Rectal smooth muscle tissue (tissue), 1 donor: ENCODE data around the gene BRIX1.
"Not testable (repeated sequence)": the region's sequence is repeated elsewhere in the genome, so short reads cannot be mapped to it uniquely, and the experiment has no call there.

ENCODE experiments used
- H3K27ac ChIP-seq: one replicate; pipeline ENCODE4 v1.7.0; 2013; ENCODE audit warnings: low read depth, low read length, inconsistent platforms
- H3K27me3 ChIP-seq: one replicate; pipeline ENCODE4 v1.7.0; 2013; ENCODE audit warnings: low read length; ENCODE audit not compliant: control insufficient read depth, insufficient read depth
- H3K36me3 ChIP-seq: one replicate; pipeline ENCODE4 v1.7.0; 2013; ENCODE audit warnings: low read length; ENCODE audit not compliant: control insufficient read depth, insufficient read depth
- H3K4me1 ChIP-seq: one replicate; pipeline ENCODE4 v1.7.0; 2013; ENCODE audit warnings: low read length; ENCODE audit not compliant: control insufficient read depth, insufficient read depth
- H3K4me3 ChIP-seq: one replicate; pipeline ENCODE4 v1.7.0; 2013; ENCODE audit warnings: low read length
- H3K9ac ChIP-seq: one replicate; pipeline ENCODE4 v1.7.0; 2013; ENCODE audit warnings: low read length

BRIX1 gene

GRCh38 chr5:34919077-34919476, 3.6 kb downstream of the BRIX1 start:
- H3K27me3 ChIP-seq, result no peaks in the 10 kb centered on the region
- H3K36me3 ChIP-seq, result peaks cover 6% of the 10 kb centered on the region
- peaks cover 10% of the 10 kb centered on the region for H3K4me1 ChIP-seq
- H3K4me3 ChIP-seq, result no peak overlapping the region
- H3K9ac ChIP-seq, result no peak overlapping the region
- H3K27ac ChIP-seq, result no peak overlapping the region

- not testable (repeated sequence) for H3K36me3 ChIP-seq, H3K27ac ChIP-seq, H3K9ac ChIP-seq, H3K27me3 ChIP-seq, H3K4me1 ChIP-seq, H3K4me3 ChIP-seq
Observed at GRCh38 chr5:34923256-34923655, 7.7 kb downstream of the BRIX1 start.

- Histone ChIP-seq H3K9ac (no peak overlapping the region), H3K27me3 (no peaks in the 10 kb centered on the region), H3K4me1 (no peaks in the 10 kb centered on the region), H3K36me3 (peaks cover 6% of the 10 kb centered on the region), H3K4me3 (no peak overlapping the region), H3K27ac (no peak overlapping the region)
Observed at GRCh38 chr5:34923694-34924461, 8.4 kb downstream of the BRIX1 start.

GRCh38 chr5:34924462-34924765, 8.9 kb downstream of the BRIX1 start:
- Histone ChIP-seq H3K9ac (no peak overlapping the region), H3K4me1 (no peaks in the 10 kb centered on the region), H3K27ac (no peak overlapping the region), H3K36me3 (peaks cover 6% of the 10 kb centered on the region), H3K4me3 (no peak overlapping the region), H3K27me3 (no peaks in the 10 kb centered on the region)

GRCh38 chr5:34926318-34926888, 10.9 kb downstream of the BRIX1 start:
- Histone ChIP-seq H3K36me3 (peaks cover 3% of the 10 kb centered on the region), H3K4me1 (peaks cover 7% of the 10 kb centered on the region), H3K27me3 (no peaks in the 10 kb centered on the region), H3K4me3 (no peak overlapping the region), H3K9ac (no peak overlapping the region), H3K27ac (no peak overlapping the region)

GRCh38 chr5:34927785-34928184, 12.3 kb downstream of the BRIX1 start:
- Histone ChIP-seq H3K4me3 (no peak overlapping the region), H3K4me1 (peaks cover 7% of the 10 kb centered on the region), H3K27me3 (no peaks in the 10 kb centered on the region), H3K27ac (no peak overlapping the region), H3K36me3 (peaks cover 3% of the 10 kb centered on the region), H3K9ac (no peak overlapping the region)

GRCh38 chr5:34928267-34928666, 12.8 kb downstream of the BRIX1 start:
- H3K4me1 ChIP-seq, result peaks cover 7% of the 10 kb centered on the region
- H3K4me3 ChIP-seq, result no peak overlapping the region
- no peak overlapping the region for H3K27ac ChIP-seq

GRCh38 chr5:34929134-34929719, 13.7 kb downstream of the BRIX1 start, which contains the start of gene DNAJC21:
TSS of gene DNAJC21 (plus strand) at chr5:34929559. CDS start at chr5:34929820, 261 bp downstream.
- Histone ChIP-seq H3K27me3 (no peaks in the 10 kb centered on the region), H3K36me3 (no peaks in the 10 kb centered on the region), H3K27ac (peak within 1 kb of the TSS; percentile 89), H3K9ac (peak within 1 kb of the TSS; percentile 90), H3K4me1 (peaks cover 7% of the 10 kb centered on the region), H3K4me3 (peak within 1 kb of the TSS; percentile 77)

More at GRCh38 chr5:34928267-34928666, 12.8 kb downstream of the BRIX1 start:
- no peaks in the 10 kb centered on the region for H3K27me3 ChIP-seq
- H3K9ac ChIP-seq, result no peak overlapping the region
- H3K36me3 ChIP-seq, result peaks cover 2% of the 10 kb centered on the region

GRCh38 chr5:34929720-34930461, 14.4 kb downstream of the BRIX1 start:
- Histone ChIP-seq H3K4me3 (peak overlapping the region; percentile 77), H3K9ac (peak overlapping the region; percentile 90), H3K36me3 (no peaks in the 10 kb centered on the region), H3K27me3 (no peaks in the 10 kb centered on the region), H3K4me1 (peaks cover 7% of the 10 kb centered on the region), H3K27ac (peak overlapping the region; percentile 89)

GRCh38 chr5:34930462-34930844, 14.9 kb downstream of the BRIX1 start:
- no peaks in the 10 kb centered on the region for H3K36me3 ChIP-seq
- peak overlapping the region; percentile 77 for H3K4me3 ChIP-seq
- peaks cover 7% of the 10 kb centered on the region for H3K4me1 ChIP-seq
- no peak overlapping the region for H3K9ac ChIP-seq
- H3K27ac ChIP-seq, result peak overlapping the region; percentile 89
- no peaks in the 10 kb centered on the region for H3K27me3 ChIP-seq

GRCh38 chr5:34930870-34931269, 15.4 kb downstream of the BRIX1 start:
- peaks cover 7% of the 10 kb centered on the region for H3K4me1 ChIP-seq
- H3K36me3 ChIP-seq, result no peaks in the 10 kb centered on the region
- H3K9ac ChIP-seq, result no peak overlapping the region
- peak overlapping the region; percentile 89 for H3K27ac ChIP-seq
- H3K4me3 ChIP-seq, result peak overlapping the region; percentile 77
- no peaks in the 10 kb centered on the region for H3K27me3 ChIP-seq

GRCh38 chr5:34932947-34933346, 17.4 kb downstream of the BRIX1 start:
- Histone ChIP-seq H3K36me3 (peaks cover 9% of the 10 kb centered on the region), H3K27me3 (no peaks in the 10 kb centered on the region), H3K4me1 (peaks cover 7% of the 10 kb centered on the region), H3K27ac (no peak overlapping the region), H3K9ac (no peak overlapping the region), H3K4me3 (no peak overlapping the region)
